Keratinocyte (primary cell): ENCODE measurements around the gene UBAP1. TPM values are rescaled to one million over a fixed set of nuclear protein-coding genes. Genes with fewer than 3 reads are reported as not detected.

Experiments
- DNase-seq: peaks from one replicate; pipeline ENCODE4 v3.0.0-alpha.2; 2011; ENCODE audit warnings: low read depth, missing footprints, low spot score
- FAIRE-seq: peaks from 2 replicates; lab custom pipeline; 2011; peaks lifted over from hg19 to GRCh38; lab: Jason Lieb, UNC
- H2AFZ ChIP-seq: 2 replicates; pipeline ENCODE4 v1.6.0; 2012; ENCODE audit warnings: low read length, control low read depth, inconsistent platforms; ENCODE audit not compliant: control insufficient read depth
- H3K27ac ChIP-seq: 2 replicates; pipeline ENCODE4 v1.5.1; 2011; ENCODE audit warnings: low read length; ENCODE audit not compliant: control insufficient read depth, insufficient read depth
- H3K27me3 ChIP-seq: 3 replicates; pipeline ENCODE4 v1.6.0; 2011; ENCODE audit warnings: low read length; ENCODE audit not compliant: control insufficient read depth, insufficient read depth; ENCODE audit errors: extremely low read depth
- H3K36me3 ChIP-seq, 2 experiments: 2 replicates in 1 of 2; 3 replicates in 1 of 2; pipeline ENCODE4 v1.5.1; 2011; ENCODE audit warnings: low read length in 2 of 2, mild to moderate bottlenecking in 1 of 2; ENCODE audit not compliant: control insufficient read depth in 2 of 2, insufficient read depth in 2 of 2; ENCODE audit errors: extremely low read depth in 1 of 2
- H3K4me1 ChIP-seq: 3 replicates; pipeline ENCODE4 v1.5.1; 2011; ENCODE audit warnings: low read length; ENCODE audit not compliant: control insufficient read depth, insufficient read depth; ENCODE audit errors: extremely low read depth
- H3K4me2 ChIP-seq: 3 replicates; pipeline ENCODE4 v1.6.0; 2011; ENCODE audit warnings: low read depth, low read length; ENCODE audit not compliant: control insufficient read depth, insufficient read depth; ENCODE audit errors: extremely low read depth
- H3K4me3 ChIP-seq, 3 experiments: fragments of 200-600 bp in 1 of 3; sonication (generic) in 1 of 3; 2 replicates in 2 of 3; 3 replicates in 1 of 3; pipeline ENCODE4 v1.5.1; 2011 to 2016; ENCODE audit warnings: low read length in 3 of 3, mild to moderate bottlenecking in 3 of 3, control low read depth in 2 of 3, inconsistent platforms in 1 of 3, low read depth in 1 of 3, mixed read lengths in 1 of 3, mixed run types in 1 of 3, moderate library complexity in 1 of 3; ENCODE audit not compliant: control insufficient read depth in 2 of 3, insufficient read depth in 2 of 3; ENCODE audit errors: extremely low read depth in 1 of 3
- H3K79me2 ChIP-seq: 2 replicates; pipeline ENCODE4 v1.6.0; 2012; ENCODE audit warnings: low read length; ENCODE audit not compliant: control insufficient read depth, insufficient read depth
- H3K9ac ChIP-seq: 3 replicates; pipeline ENCODE4 v1.6.0; 2011; ENCODE audit warnings: low read length; ENCODE audit not compliant: control insufficient read depth, insufficient read depth; ENCODE audit errors: extremely low read depth
- H3K9me1 ChIP-seq: 3 replicates; pipeline ENCODE4 v1.6.0; 2011; ENCODE audit warnings: low read length; ENCODE audit not compliant: control insufficient read depth, insufficient read depth; ENCODE audit errors: extremely low read depth
- H3K9me3 ChIP-seq: 2 replicates; pipeline ENCODE4 v1.5.1; 2012; ENCODE audit warnings: low read depth, low read length; ENCODE audit not compliant: control insufficient read depth
- H4K20me1 ChIP-seq: 3 replicates; pipeline ENCODE4 v1.6.0; 2011; ENCODE audit warnings: low read length; ENCODE audit not compliant: control insufficient read depth, insufficient read depth; ENCODE audit errors: extremely low read depth
- EZH2 ChIP-seq: IDR thresholded peaks from one replicate; pipeline ENCODE4 v1.6.1; 2012; ENCODE audit warnings: inconsistent platforms, mild to moderate bottlenecking, low read length, moderate library complexity
- dilution Hi-C: fragments of 300-500 bp; cut with MboI; formaldehyde crosslinking; loops from one replicate; pipeline ENCODE4 v1.7.0; 2020; ENCODE audit warnings: low sequenced_read_pairs; ENCODE audit not compliant: extremely low pct_ligation_motif_present
- polyA plus RNA-seq, 5 experiments: library from polyadenylated mRNA; depleted of rRNA in 3 of 5; stranded (reverse) in 3 of 5; stranded (forward) in 1 of 5; unstranded in 1 of 5; fragments of >200 nt; gene quantifications; 1 replicate in 1 of 5; 2 replicates in 3 of 5; 3 replicates in 1 of 5; pipeline versions ENCODE4 v1.2.1 to v1.2.3, GENCODE V29; 2011 to 2012; ENCODE audit warnings: missing spikeins in 2 of 5, low read depth in 1 of 5, low replicate concordance in 1 of 5
- TF ChIP-seq, protein P1 (sequence below), 3 experiments: IDR thresholded peaks in 1 of 3; conservative IDR thresholded peaks in 1 of 3; optimal IDR thresholded peaks in 1 of 3; 2 replicates in 2 of 3; 3 replicates in 1 of 3; pipeline versions ENCODE3 to v1.5.1; 2011; ENCODE audit warnings: low read length in 3 of 3, mild to moderate bottlenecking in 3 of 3, moderate library complexity in 2 of 3, control low read depth in 1 of 3, inconsistent platforms in 1 of 3; ENCODE audit not compliant: insufficient read depth in 2 of 3; ENCODE audit errors: extremely low read depth in 1 of 3

Gene UBAP1
- polyA plus RNA-seq, 1 donor (not counting 4 experiments of a cell fraction or from before 2014, with no cell fraction given): 81.8 TPM

DNA sequence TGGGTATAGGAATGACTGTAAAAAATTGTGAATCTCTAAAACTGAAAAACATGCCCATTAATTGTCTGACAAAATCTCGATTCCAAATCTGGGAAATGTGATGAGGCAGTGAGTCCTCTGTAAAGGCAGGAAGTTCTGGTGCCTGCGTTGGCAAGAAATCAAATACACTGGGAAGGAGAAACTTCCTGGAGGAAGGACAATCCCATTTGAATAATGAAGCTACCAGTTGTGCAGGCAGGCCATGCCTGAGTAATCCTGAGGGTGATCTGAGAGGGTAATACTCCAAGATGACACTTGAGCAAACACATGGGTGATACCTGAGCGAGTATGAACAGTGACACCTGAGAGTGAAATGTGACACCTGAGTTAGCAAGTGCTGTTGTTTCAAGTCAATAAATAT lies 100.6 kb downstream of the UBAP1 start:
- TF ChIP-seq EZH2: no peak
- TF ChIP-seq, protein P1, sequence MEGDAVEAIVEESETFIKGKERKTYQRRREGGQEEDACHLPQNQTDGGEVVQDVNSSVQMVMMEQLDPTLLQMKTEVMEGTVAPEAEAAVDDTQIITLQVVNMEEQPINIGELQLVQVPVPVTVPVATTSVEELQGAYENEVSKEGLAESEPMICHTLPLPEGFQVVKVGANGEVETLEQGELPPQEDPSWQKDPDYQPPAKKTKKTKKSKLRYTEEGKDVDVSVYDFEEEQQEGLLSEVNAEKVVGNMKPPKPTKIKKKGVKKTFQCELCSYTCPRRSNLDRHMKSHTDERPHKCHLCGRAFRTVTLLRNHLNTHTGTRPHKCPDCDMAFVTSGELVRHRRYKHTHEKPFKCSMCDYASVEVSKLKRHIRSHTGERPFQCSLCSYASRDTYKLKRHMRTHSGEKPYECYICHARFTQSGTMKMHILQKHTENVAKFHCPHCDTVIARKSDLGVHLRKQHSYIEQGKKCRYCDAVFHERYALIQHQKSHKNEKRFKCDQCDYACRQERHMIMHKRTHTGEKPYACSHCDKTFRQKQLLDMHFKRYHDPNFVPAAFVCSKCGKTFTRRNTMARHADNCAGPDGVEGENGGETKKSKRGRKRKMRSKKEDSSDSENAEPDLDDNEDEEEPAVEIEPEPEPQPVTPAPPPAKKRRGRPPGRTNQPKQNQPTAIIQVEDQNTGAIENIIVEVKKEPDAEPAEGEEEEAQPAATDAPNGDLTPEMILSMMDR (optimal IDR thresholded peaks at IDR 0.05 in 1 of 3, IDR thresholded peaks at IDR 0.05 in 1 of 3, conservative IDR thresholded peaks at IDR 0.05 in 1 of 3; ENCODE audit: extremely low read depth in 1 of 3, insufficient read depth in 2 of 3, low read length in 3 of 3): no peak
- Histone ChIP-seq H3K4me2 (no peak overlapping the region), H3K4me3 (no peak overlapping the region), H4K20me1 (no peaks in the 10 kb centered on the region), H3K9me3 (no peaks in the 10 kb centered on the region), H3K9ac (no peak overlapping the region), H3K9me1 (no peaks in the 10 kb centered on the region), H3K36me3 (no peaks in the 10 kb centered on the region), H3K79me2 (no peaks in the 10 kb centered on the region), H3K27ac (no peak overlapping the region), H2AFZ (no peak overlapping the region), H3K4me1 (peaks cover 6% of the 10 kb centered on the region), H3K27me3 (no peaks in the 10 kb centered on the region)
- peak; percentile 65 for FAIRE-seq
- dilution Hi-C loops: no loop called here
- no peak for DNase-seq

DNA sequence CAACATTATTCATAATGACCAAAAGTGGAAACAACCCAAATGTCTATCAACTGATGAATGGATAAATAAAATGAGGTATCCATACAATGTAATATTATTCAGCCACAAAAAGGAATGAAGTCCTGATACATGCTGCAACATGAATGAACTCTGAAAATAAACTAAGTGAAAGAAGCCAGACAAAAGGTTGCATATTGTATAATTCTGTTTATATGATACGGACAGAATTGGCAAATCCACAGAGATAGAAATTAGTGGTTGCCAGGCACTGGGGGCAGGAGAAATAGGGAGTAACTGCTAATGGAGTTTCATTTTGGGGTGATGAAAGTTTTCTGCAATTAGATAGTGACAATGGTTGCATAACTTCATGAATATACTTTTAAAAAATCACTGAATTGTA lies 103.3 kb downstream of the UBAP1 start:
- Histone ChIP-seq H3K9me3 (no peaks in the 10 kb centered on the region), H3K4me3 (no peak overlapping the region), H3K27me3 (no peaks in the 10 kb centered on the region), H3K9me1 (no peaks in the 10 kb centered on the region), H3K27ac (no peak overlapping the region), H3K4me1 (peaks cover 6% of the 10 kb centered on the region), H3K79me2 (no peaks in the 10 kb centered on the region), H3K9ac (no peak overlapping the region), H3K36me3 (peaks cover 0 to 3% of the 10 kb centered on the region in 2 experiments), H4K20me1 (no peaks in the 10 kb centered on the region), H3K4me2 (no peak overlapping the region), H2AFZ (no peak overlapping the region)
- no peak for TF ChIP-seq EZH2
- TF ChIP-seq, protein P1 (optimal IDR thresholded peaks at IDR 0.05 in 1 of 3, IDR thresholded peaks at IDR 0.05 in 1 of 3, conservative IDR thresholded peaks at IDR 0.05 in 1 of 3; ENCODE audit: extremely low read depth in 1 of 3, insufficient read depth in 2 of 3, low read length in 3 of 3): no peak
- no peak for DNase-seq
- FAIRE-seq: no peak
- dilution Hi-C loops: no loop called here
